KMS-11 (cell line): ENCODE results near the gene CLDN14.

Experiments used
- H2AFZ ChIP-seq: fragments of 200-600 bp; sonication (generic); 2 replicates; pipeline ENCODE4 v1.6.1; 2016; ENCODE audit warnings: antibody characterized with exemption, mixed run types, low read depth
- H3K27ac ChIP-seq: fragments of 200-600 bp; sonication (generic); 2 replicates; pipeline ENCODE4 v1.6.1; 2016; ENCODE audit warnings: mild to moderate bottlenecking, mixed run types
- H3K27me3 ChIP-seq: fragments of 200-600 bp; sonication (generic); 2 replicates; pipeline ENCODE4 v1.6.1; 2017; ENCODE audit warnings: mild to moderate bottlenecking, low read depth, mixed run types, moderate library complexity; ENCODE audit not compliant: insufficient read depth
- H3K36me3 ChIP-seq: fragments of 200-600 bp; sonication (generic); 2 replicates; pipeline ENCODE4 v1.6.1; 2017; ENCODE audit warnings: mild to moderate bottlenecking, mixed run types; ENCODE audit not compliant: insufficient read depth
- H3K4me1 ChIP-seq: fragments of 200-600 bp; sonication (generic); 2 replicates; pipeline ENCODE4 v1.6.1; 2016; ENCODE audit warnings: mild to moderate bottlenecking, low read depth, mixed run types; ENCODE audit not compliant: poor library complexity, severe bottlenecking
- H3K4me2 ChIP-seq: fragments of 200-600 bp; sonication (generic); 2 replicates; pipeline ENCODE4 v1.7.0; 2016; ENCODE audit warnings: mild to moderate bottlenecking, mixed run types
- H3K4me3 ChIP-seq: fragments of 200-600 bp; sonication (generic); IDR thresholded peaks from 2 replicates; pipeline ENCODE4 v1.6.1; 2017; ENCODE audit warnings: low read depth, low read length, mixed read lengths; ENCODE audit not compliant: insufficient read depth
- H3K79me2 ChIP-seq: fragments of 200-600 bp; sonication (generic); 2 replicates; pipeline ENCODE4 v1.6.1; 2016; ENCODE audit warnings: low read depth, mixed run types; ENCODE audit not compliant: insufficient read depth
- H3K9ac ChIP-seq: fragments of 200-600 bp; sonication (generic); 2 replicates; pipeline ENCODE4 v1.6.1; 2016; ENCODE audit warnings: mild to moderate bottlenecking, mixed run types
- H4K20me1 ChIP-seq: fragments of 200-600 bp; sonication (generic); 2 replicates; pipeline ENCODE4 v1.6.1; 2016; ENCODE audit warnings: mild to moderate bottlenecking, mixed run types; ENCODE audit not compliant: insufficient read depth
- CTCF ChIP-seq: fragments of 200-600 bp; sonication (generic); conservative IDR thresholded peaks from 2 replicates; pipeline ENCODE4 v1.6.1; 2017; ENCODE audit warnings: low read depth, mild to moderate bottlenecking, antibody characterized with exemption, low read length, moderate library complexity, mixed read lengths

The CLDN14 gene

GRCh38 chr21:36424592-36424991 is 55.3 kb downstream of the CLDN14 start:
- Histone ChIP-seq H3K79me2 (no peaks in the 10 kb centered on the region), H3K4me1 (peaks cover 16% of the 10 kb centered on the region), H3K27me3 (no peaks in the 10 kb centered on the region), H3K36me3 (no peaks in the 10 kb centered on the region), H4K20me1 (no peaks in the 10 kb centered on the region), H3K4me3 (no peak overlapping the region), H3K4me2 (no peak overlapping the region), H3K27ac (no peak overlapping the region), H3K9ac (no peak overlapping the region), H2AFZ (no peak overlapping the region)
- no peak for TF ChIP-seq CTCF

- Histone ChIP-seq H3K27ac (no peak overlapping the region), H3K4me1 (peaks cover 17% of the 10 kb centered on the region), H3K36me3 (no peaks in the 10 kb centered on the region), H4K20me1 (no peaks in the 10 kb centered on the region), H3K9ac (no peak overlapping the region), H3K79me2 (no peaks in the 10 kb centered on the region), H2AFZ (no peak overlapping the region), H3K27me3 (no peaks in the 10 kb centered on the region), H3K4me2 (no peak overlapping the region), H3K4me3 (no peak overlapping the region)
- TF ChIP-seq CTCF: no peak
Measured at GRCh38 chr21:36423771-36424433, 56.0 kb downstream of the CLDN14 start.

DNA sequence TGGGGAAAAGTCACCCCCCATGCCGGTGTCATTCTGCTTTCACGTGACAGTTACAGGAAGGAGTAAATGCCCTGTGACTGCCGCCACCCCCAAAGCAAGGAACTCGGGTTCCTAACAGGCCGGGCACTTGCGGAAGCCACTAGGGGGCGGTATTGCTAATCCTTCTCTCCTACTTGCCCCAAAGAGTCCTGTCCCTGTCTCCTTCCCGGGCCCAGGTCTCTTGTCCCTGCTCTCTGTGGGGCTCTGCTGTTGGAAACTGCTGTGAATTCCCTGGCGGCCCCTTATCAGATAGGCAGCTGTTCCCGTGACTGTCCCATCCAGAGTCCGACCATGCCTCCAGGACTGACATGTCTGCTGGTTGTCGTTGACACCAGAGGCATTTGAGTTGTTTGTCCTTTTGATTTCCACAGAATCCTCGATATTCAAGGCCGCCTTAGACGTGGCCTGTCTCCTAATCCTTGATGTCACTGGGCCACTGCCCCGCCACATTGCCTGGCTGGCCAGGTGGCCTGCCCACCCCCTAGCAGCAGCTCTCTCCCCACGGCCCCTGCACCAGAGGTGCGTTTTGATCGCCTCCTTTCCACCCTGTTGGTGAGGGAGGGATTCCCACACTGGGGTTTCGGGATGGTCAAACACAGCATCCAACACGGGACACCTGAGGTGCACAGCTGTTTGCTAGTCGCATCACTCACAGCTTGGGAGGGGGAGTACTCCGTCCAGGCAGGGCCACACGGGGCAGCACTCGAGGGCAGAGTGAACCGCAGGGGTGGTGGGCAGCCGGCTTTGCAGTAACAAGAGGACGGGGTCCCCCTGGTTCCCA is 57.4 kb downstream of the CLDN14 start:
- no peaks in the 10 kb centered on the region for H3K27me3 ChIP-seq
- no peaks in the 10 kb centered on the region for H3K36me3 ChIP-seq
- H3K4me2 ChIP-seq: no peak overlapping the region
- H3K27ac ChIP-seq: no peak overlapping the region
- no peak overlapping the region; the same call in 1 of the 2 replicates for H2AFZ ChIP-seq
- H4K20me1 ChIP-seq: no peaks in the 10 kb centered on the region
- H3K4me1 ChIP-seq: peaks cover 17% of the 10 kb centered on the region
- H3K9ac ChIP-seq: no peak overlapping the region
- TF ChIP-seq CTCF: peak; percentile 82
- H3K4me3 ChIP-seq: no peak overlapping the region
- no peaks in the 10 kb centered on the region for H3K79me2 ChIP-seq

DNA sequence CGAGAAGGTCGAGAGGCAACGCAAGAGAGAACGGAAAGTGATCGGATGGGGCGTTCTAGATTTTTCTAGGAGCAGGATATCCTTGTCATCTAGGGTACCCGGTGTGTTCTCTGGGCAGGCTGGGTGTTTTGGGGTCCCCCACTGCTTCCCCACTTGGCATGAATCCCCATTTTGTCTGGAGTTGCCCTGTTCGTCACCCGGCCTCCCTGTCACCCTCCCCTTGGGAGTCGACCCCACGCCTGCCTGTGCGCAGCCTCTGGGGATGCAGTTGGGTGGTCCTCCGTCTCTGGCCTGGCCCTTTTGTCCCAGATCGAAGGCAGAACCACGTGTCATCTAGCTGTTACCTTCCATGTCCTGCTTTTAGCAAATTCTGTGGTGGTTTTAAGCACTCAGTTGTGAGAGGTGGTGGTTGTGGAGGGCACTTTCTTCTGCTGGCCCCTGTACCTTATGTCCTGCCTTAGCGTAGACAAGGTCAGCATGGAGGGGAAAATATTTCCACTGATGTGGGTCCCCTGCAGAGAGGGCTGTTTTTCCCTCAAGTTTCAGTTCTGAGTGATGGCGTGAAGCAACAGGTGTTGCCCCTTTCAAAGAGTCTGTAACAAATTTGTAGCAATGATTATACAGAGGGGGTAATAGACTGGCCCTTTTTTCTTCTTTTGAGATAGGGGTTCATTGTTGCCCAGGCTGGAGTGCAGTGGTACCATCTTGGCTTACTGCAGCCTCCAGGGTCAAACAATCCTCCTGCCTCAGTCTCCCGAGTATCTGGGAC is 59.2 kb downstream of the CLDN14 start:
- Histone ChIP-seq H2AFZ (no peak overlapping the region), H3K4me3 (no peak overlapping the region), H3K27ac (no peak overlapping the region), H3K4me2 (no peak overlapping the region; the same call in 1 of the 2 replicates), H3K9ac (no peak overlapping the region), H3K79me2 (no peaks in the 10 kb centered on the region), H3K36me3 (no peaks in the 10 kb centered on the region), H3K4me1 (peaks cover 17% of the 10 kb centered on the region), H4K20me1 (no peaks in the 10 kb centered on the region), H3K27me3 (no peaks in the 10 kb centered on the region)
- no peak for TF ChIP-seq CTCF
